Kidney epithelial cell (primary cell): ENCODE results near the gene DLGAP4. TPM values are rescaled to one million over a fixed set of nuclear protein-coding genes. Genes with fewer than 3 reads are reported as not detected.
"Not testable (repeated sequence)": the region's sequence is repeated elsewhere in the genome, so short reads cannot be mapped to it uniquely, and the experiment has no call there.

Source experiments
- DNase-seq: peaks from one replicate; pipeline ENCODE4 v3.0.0-alpha.2; 2010; ENCODE audit warnings: low read depth
- H3K27me3 ChIP-seq: 2 replicates; pipeline ENCODE4 v1.6.0; 2011; ENCODE audit warnings: low read length; ENCODE audit not compliant: control insufficient read depth, insufficient read depth
- H3K36me3 ChIP-seq: 2 replicates; pipeline ENCODE4 v1.5.1; 2011; ENCODE audit warnings: low read length; ENCODE audit not compliant: control insufficient read depth, insufficient read depth
- H3K4me3 ChIP-seq: 2 replicates; pipeline ENCODE4 v1.5.1; 2011; ENCODE audit warnings: low read depth, mild to moderate bottlenecking, control low read depth, low read length
- CTCF ChIP-seq: IDR thresholded peaks from 2 replicates; pipeline ENCODE4 v1.5.1; 2011; ENCODE audit warnings: mild to moderate bottlenecking, moderate library complexity, low read length, control low read depth, inconsistent platforms; ENCODE audit not compliant: insufficient read depth, poor library complexity, severe bottlenecking
- total RNA-seq: library from RNA; depleted of rRNA; stranded (reverse); fragments of >200 nt; gene quantifications from 2 replicates; pipeline ENCODE4 v1.2.3, GENCODE V29; 2015

The DLGAP4 gene
- total RNA-seq, 1 donor from 2014 or later = 78.4 TPM

- DNase-seq = no peak
- H3K4me3 ChIP-seq = no peak overlapping the region
- TF ChIP-seq CTCF = no peak
- no peaks in the 10 kb centered on the region for H3K36me3 ChIP-seq
- H3K27me3 ChIP-seq = no peaks in the 10 kb centered on the region
These were observed 243.4 kb downstream of the DLGAP4 start for GRCh38 chr20:36549628-36549941.

DNA sequence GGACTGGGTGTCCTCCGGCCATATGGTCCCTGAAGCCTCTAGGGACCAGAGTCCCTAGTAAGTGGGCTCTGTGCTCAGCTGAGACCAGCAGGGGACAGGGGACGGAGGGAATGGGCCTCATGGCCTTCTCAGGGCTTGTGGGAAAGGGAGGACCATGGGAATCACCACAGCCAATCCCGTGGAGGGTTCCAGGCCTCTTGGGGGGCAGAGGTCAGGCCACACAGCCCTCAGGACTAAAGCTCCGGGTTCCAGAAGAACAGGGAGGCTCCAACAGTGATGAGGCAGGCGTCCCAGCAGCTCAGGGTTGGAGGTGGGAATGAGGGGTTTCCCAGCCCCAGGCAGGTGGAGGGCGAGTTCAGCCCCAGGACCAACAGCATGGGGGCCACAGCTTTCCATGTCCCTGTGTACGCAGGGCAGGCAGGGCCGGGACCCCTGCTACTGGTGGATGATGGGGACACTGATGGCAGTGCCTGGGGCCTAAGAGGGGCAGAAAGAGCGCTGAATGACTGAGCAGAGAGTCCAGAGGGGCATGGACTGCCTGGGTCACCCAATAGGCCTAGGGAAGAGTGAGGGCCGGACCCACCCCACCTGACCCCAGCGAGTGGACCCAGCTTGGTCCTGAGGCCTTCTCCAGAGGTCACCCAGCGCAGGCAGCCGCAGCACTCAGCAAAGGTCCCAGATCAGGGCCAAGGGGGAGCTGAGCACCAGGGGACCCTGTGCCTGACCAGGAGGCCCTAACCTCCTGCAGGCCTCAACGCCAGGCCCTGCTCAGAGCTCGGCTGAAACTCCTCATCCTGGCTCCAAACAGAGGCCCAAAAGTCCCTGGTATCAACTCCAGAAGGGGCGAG, 244.0 kb downstream of the DLGAP4 start:
- Histone ChIP-seq H3K36me3 (no peaks in the 10 kb centered on the region), H3K4me3 (no peak overlapping the region), H3K27me3 (no peaks in the 10 kb centered on the region)
- TF ChIP-seq CTCF = no peak
- no peak for DNase-seq

DNA sequence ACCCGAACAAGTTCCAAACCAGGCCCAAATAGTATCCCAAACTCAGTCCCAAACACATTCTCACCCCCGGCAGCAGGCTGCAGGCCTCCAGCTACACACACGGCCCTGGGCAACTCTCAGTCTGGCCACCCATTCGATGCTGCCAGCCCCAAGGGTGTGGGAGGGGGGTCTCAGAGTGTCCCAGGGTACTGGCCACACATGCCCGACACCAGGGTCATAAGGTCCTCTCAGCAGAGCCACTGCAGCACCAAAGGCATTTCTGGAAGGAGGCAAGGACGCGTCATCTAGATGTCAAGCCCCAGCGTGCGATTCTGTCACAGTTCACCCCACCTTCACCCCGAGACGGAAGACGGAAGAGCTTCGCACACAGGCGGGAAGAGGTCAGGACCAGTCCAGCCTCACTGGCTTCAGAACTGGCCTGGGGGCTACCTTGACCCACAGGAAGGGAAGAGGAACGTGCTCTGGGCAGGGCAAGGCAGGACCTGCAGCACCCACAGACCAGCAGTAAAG, 244.7 kb downstream of the DLGAP4 start:
- H3K36me3 ChIP-seq = no peaks in the 10 kb centered on the region
- H3K27me3 ChIP-seq = no peaks in the 10 kb centered on the region
- H3K4me3 ChIP-seq = no peak overlapping the region
- DNase-seq = no peak
- no peak for TF ChIP-seq CTCF

DNA sequence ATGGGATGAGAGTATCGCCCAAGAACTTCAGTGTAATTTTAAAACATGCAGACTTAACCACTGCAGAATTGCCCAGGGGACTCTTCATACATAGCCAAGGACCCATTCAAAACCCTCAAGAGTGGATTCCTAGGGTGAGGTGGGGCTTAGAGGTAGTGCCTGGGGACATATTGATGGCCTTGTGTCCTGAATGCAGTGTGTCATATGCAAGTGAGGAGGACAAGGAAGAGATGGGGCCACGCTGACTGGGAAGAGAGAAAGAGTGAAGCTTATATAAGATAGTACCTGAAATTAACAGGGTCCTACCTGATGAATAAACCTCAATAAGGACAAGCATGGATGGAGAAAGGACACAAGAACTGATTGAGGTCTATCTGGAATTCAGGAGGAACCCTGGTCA, 249.1 kb downstream of the DLGAP4 start:
- Histone ChIP-seq H3K4me3 (no peak overlapping the region), H3K36me3 (no peaks in the 10 kb centered on the region), H3K27me3 (no peaks in the 10 kb centered on the region)
- no peak for DNase-seq
- no peak for TF ChIP-seq CTCF

DNA sequence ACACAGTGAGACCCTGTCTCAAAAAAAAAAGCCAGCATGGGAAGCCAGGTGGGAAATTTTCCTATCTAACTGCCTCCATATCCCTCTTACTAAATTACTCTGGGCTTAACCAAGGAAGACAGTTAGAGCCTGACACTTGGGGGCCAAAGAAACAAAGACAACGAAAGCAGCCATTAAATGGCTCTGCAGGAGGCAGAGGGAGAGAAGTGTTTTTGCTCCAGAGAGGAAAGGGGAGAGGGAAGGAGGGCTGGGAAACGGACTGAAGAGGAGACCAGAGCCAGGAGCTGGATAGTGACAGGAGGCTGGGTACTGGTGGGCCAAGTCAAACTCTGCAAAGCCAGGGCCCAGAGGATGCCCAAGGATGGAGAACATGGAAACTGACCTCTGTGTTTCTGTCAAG, 256.6 kb downstream of the DLGAP4 start:
- Histone ChIP-seq H3K4me3 (no peak overlapping the region), H3K27me3 (no peaks in the 10 kb centered on the region), H3K36me3 (no peaks in the 10 kb centered on the region)
- no peak for DNase-seq
- no peak for TF ChIP-seq CTCF

- no peak for TF ChIP-seq CTCF
- DNase-seq = no peak
- Histone ChIP-seq H3K27me3 (no peaks in the 10 kb centered on the region), H3K4me3 (no peak overlapping the region), H3K36me3 (no peaks in the 10 kb centered on the region)
These were observed 257.2 kb downstream of the DLGAP4 start for GRCh38 chr20:36563374-36563773.

- H3K36me3 ChIP-seq, H3K27me3 ChIP-seq, H3K4me3 ChIP-seq, DNase-seq: not testable (repeated sequence)
These were observed 258.1 kb downstream of the DLGAP4 start for GRCh38 chr20:36564078-36564725.

- not testable (repeated sequence) for H3K4me3 ChIP-seq, H3K36me3 ChIP-seq, DNase-seq, H3K27me3 ChIP-seq
These were observed 258.6 kb downstream of the DLGAP4 start for GRCh38 chr20:36564726-36565121.
